Measurements from ENCODE around the gene RUNX1. TPM values are rescaled to one million over a fixed set of nuclear protein-coding genes. Genes with fewer than 3 reads are reported as not detected.

Gene RUNX1
- polyA plus RNA-seq, 1 of the 3 experiments (the other 2 are of a cell fraction), result 17.1 TPM

GRCh38 chr21:34790341-34790740, 258.8 kb downstream of the RUNX1 start (continued):
- no peak for TF ChIP-seq RFX5 (IDR thresholded peaks at IDR 0.05; ENCODE audit: low read length)

- CTCF ChIA-PET, result interaction anchor here (1.5 kb wide), 1 partner anchor 612 kb away, joined by 3 read pairs; no protein-coding TSS in a partner anchor
- no peaks in the 10 kb centered on the region for H3K9me2 ChIP-seq
- 100% methylated on average over 1 of the region's 1 CpG for WGBS (ENCODE audit: low lambda C conversion rate)
- H3K9ac ChIP-seq, result no peak overlapping the region
- no peak overlapping the region for H3K4me3 ChIP-seq (ENCODE audit: low read depth in 2 of 2, low read length in 1 of 2)
- H2AFZ ChIP-seq (ENCODE audit: low read depth), result no peak overlapping the region
- peaks cover 0 to 5% of the 10 kb centered on the region in 2 experiments; a peak in 1 of 4 replicates for H3K4me1 ChIP-seq (ENCODE audit: control insufficient read depth in 1 of 2, insufficient read depth in 2 of 2, low read depth in 1 of 2, low read length in 1 of 2)
- H3F3A ChIP-seq (replicated peaks; ENCODE audit: insufficient read depth), result peaks cover 10% of the 10 kb centered on the region
- no peak overlapping the region for H3K4me2 ChIP-seq
- no peaks in the 10 kb centered on the region for H3K9me3 ChIP-seq
- peaks cover 19 to 25% of the 10 kb centered on the region in 2 experiments for H3K36me3 ChIP-seq (replicated peaks in 1 of 2; ENCODE audit: control insufficient read depth in 1 of 2, insufficient read depth in 2 of 2, low read length in 1 of 2)
- H3K27me3 ChIP-seq (ENCODE audit: insufficient read depth), result no peaks in the 10 kb centered on the region
- H3K27ac ChIP-seq (ENCODE audit: low read depth in 2 of 2, low read length in 1 of 2), result no peak overlapping the region
- POLR2A ChIA-PET, result no interaction called here
- TF ChIP-seq FOSL2 (IDR thresholded peaks at IDR 0.05; ENCODE audit: borderline replicate concordance, low read depth) (no peak), FOXM1 (IDR thresholded peaks at IDR 0.05; ENCODE audit: low read depth) (no peak), ELF1 (IDR thresholded peaks at IDR 0.05) (no peak), IRF3 (IDR thresholded peaks at IDR 0.05; ENCODE audit: low read depth, low read length) (no peak)
- H4K20me1 ChIP-seq (ENCODE audit: insufficient read depth), result no peaks in the 10 kb centered on the region
- DNase-seq, result no peak
- no peaks in the 10 kb centered on the region for H3K79me2 ChIP-seq (ENCODE audit: insufficient read depth)
These were observed 260.2 kb downstream of the RUNX1 start for GRCh38 chr21:34788879-34789278.

- no peak overlapping the region for H3K27ac ChIP-seq (ENCODE audit: low read depth in 2 of 2, low read length in 1 of 2)
- no peaks in the 10 kb centered on the region for H3K9me2 ChIP-seq
- TF ChIP-seq TCF12 (IDR thresholded peaks at IDR 0.05) (no peak), SMC3 (IDR thresholded peaks at IDR 0.05; ENCODE audit: low read depth, low read length) (no peak), GABPA (IDR thresholded peaks at IDR 0.05; ENCODE audit: low read depth) (no peak), USF1 (IDR thresholded peaks at IDR 0.05; ENCODE audit: borderline replicate concordance, low read depth) (no peak), FOXJ3 (CRISPR knock-in tag; IDR thresholded peaks at IDR 0.05) (no peak), RCOR1 (IDR thresholded peaks at IDR 0.05; ENCODE audit: low read length) (no peak), TEAD4 (IDR thresholded peaks at IDR 0.05; ENCODE audit: borderline replicate concordance, insufficient read depth) (no peak), MAX (IDR thresholded peaks at IDR 0.05; ENCODE audit: low read depth) (no peak), CTCF (IDR thresholded peaks at IDR 0.05) (no peak), GATA2 (CRISPR knock-in tag; IDR thresholded peaks at IDR 0.05) (no peak), RAD21 (IDR thresholded peaks at IDR 0.05; ENCODE audit: low read length) (no peak)
- no peak for DNase-seq
- H3K4me3 ChIP-seq (ENCODE audit: low read depth in 2 of 2, low read length in 1 of 2), result no peak overlapping the region
- no peaks in the 10 kb centered on the region for H3K27me3 ChIP-seq (ENCODE audit: insufficient read depth)
- ChIA-PET POLR2A (interaction anchor here (0.6 kb wide), 1 partner anchor 1066 kb away, joined by 4 read pairs; no protein-coding TSS in a partner anchor), CTCF (interaction anchor here (1.3 kb wide), 1 partner anchor 20 kb away, joined by 3 read pairs; no protein-coding TSS in a partner anchor)
- H3K9ac ChIP-seq, result no peak overlapping the region
- H3K4me2 ChIP-seq, result no peak overlapping the region
- peaks cover 8% of the 10 kb centered on the region for H3F3A ChIP-seq (replicated peaks; ENCODE audit: insufficient read depth)
- H3K4me1 ChIP-seq (ENCODE audit: control insufficient read depth in 1 of 2, insufficient read depth in 2 of 2, low read depth in 1 of 2, low read length in 1 of 2), result peaks cover 0 to 2% of the 10 kb centered on the region in 2 experiments; a peak in 1 of 4 replicates
- no peaks in the 10 kb centered on the region for H3K79me2 ChIP-seq (ENCODE audit: insufficient read depth)
- no peaks in the 10 kb centered on the region for H3K36me3 ChIP-seq (replicated peaks in 1 of 2; ENCODE audit: control insufficient read depth in 1 of 2, insufficient read depth in 2 of 2, low read length in 1 of 2)
- H4K20me1 ChIP-seq (ENCODE audit: insufficient read depth), result no peaks in the 10 kb centered on the region
- WGBS (ENCODE audit: low lambda C conversion rate), result 100% methylated on average over 2 of the region's 2 CpGs
- H3K9me3 ChIP-seq, result no peaks in the 10 kb centered on the region
- no peak overlapping the region for H2AFZ ChIP-seq (ENCODE audit: low read depth)
These were observed 265.3 kb downstream of the RUNX1 start for GRCh38 chr21:34783815-34784214.
